NK-92 (cell line): Measurements from ENCODE around the gene HDGFL3.
"Not testable (repeated sequence)": the region's sequence is repeated elsewhere in the genome, so short reads cannot be mapped to it uniquely, and the experiment has no call there.

Experiments
- DNase-seq: peaks from one replicate; lab custom pipeline; 2025; ENCODE audit not compliant: unreplicated experiment; lab: John Stamatoyannopoulos, UW

HDGFL3 gene

DNA sequence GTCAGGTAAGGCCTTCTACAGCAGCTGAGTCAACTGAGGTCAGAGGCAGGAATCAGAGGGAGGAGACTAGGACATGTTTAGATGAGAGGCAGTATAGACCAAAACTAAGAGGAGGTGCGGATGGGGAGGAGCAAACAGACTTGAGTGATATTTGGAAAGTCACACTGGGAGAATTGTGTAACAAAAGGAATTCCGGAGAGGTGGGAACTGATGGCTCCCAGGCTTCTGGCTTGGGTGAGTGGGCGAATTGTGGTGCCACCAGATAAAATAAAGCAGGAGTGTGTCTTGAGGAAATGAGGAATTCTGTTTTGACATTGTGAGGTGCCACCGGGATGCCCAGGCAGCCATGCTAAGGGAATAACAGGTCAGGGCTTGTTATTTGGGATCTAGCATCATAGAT, 103.5 kb downstream of the HDGFL3 start:
- no peak for DNase-seq

- no peak for DNase-seq
These were observed 105.3 kb downstream of the HDGFL3 start for GRCh38 chr15:83102346-83102745.

DNA sequence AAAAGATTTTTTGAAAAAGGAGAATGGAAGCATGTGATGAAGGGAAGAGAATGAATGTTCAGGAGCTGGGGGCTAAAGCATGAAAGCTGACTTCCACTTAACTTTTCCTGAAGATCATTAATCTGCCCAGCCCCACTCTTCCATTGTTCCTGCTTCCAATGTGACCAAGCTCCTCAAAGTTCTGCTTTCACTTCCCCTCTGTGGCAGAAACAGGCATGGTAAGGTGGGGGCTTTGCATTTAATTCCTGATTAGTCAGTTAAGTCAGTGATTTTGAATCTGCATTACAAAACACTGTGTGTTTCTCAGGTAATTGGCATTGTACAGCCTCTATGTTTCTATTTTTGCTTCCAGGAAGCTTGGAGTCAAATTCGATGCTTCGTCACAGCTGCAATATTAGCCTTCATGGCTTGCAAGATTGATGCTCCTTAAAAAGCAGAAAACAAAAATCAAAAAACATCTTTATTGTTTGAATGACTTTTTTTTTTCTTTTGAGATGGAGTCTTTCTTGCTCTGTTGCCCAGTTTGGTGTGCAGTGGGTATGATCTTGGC, 107.5 kb downstream of the HDGFL3 start:
- DNase-seq, result no peak

DNA sequence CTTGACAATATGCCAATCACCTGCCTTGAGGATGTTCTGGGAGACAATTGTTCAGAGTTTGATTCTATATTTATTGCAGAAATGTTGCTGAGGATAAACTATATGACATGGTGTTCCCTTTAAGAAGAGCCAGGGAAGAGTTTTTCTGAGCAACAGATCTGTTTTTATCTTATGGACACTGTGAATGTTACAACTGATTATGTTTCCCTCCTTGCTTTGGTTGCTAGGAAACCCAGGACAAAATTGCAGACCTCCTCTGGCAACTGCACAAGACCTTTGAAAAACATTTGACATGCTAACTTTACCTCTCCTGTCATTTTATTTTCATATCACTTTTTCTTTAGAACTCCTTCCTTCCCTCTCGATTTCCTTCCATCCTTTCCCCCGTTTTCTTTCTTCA, 108.3 kb downstream of the HDGFL3 start:
- no peak for DNase-seq

GRCh38 chr15:83098079-83098478, 109.5 kb downstream of the HDGFL3 start:
- DNase-seq, result no peak

DNA sequence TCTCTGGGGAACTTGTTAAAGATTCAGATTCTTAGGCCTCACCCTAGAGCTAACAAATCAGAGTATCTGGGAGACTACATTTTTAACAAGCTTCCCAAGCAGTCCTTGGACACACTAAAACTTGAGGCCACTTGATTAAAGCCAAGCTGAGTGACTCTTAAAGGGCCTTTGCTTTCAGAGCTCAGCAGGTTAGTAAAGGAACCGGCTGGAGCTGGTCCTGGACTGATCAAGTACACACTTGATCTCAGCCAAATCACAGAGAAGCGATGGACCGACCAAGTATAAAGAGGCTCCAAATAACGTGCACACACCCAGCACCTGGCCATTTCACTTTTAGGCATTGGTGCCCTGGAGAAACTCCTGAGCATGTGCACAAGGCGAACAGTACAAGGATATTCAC, 113.0 kb downstream of the HDGFL3 start:
- no peak for DNase-seq

DNA sequence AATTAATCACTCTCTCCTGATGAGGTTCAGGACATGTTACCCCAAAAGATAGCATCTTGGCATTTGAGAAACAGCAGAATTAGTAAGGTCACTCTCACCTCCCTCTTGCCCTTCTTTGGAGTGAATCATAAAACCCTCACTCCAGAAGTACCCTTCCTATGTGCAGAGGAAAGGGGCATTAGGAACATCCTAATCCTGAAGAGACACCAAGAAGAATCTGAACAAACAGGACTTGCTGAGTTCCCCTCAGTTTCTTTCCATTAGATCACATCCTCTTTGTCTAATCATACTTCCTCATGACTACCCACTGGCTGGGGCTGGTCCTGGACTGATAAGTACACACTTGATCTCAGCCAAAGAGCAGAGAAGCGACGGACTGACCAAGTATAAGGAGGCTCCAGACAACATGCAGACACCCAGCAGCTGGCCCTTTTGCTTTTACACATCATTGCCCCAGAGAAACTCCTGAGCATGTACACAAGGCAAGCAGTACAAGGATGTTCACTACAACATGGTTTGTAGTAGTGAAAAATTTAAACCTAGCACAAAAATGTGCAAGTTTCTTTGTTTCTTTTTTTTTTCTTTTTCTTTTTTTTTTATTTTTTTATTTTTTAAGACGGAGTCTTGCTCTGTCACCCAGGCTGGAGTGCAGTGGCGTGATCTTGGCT, 115.2 kb downstream of the HDGFL3 start:
- DNase-seq, result no peak

DNA sequence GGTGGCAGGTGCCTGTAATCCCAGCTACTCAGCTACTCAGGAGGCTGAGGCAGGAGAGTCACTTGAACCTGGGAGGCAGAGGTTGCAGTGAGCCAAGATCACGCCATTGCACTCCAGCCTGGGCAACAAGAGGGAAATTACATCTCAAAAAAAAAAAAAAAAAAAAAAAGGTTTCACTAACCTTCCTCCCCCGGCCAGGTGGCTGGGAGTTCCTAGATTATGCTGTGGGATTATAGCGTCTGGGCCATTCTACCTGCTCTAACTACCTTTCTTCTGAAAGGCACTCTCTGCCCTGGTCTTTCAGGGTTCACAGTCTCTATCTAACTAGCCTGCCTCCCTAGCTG, 115.7 kb downstream of the HDGFL3 start:
- not testable (repeated sequence) for DNase-seq

DNA sequence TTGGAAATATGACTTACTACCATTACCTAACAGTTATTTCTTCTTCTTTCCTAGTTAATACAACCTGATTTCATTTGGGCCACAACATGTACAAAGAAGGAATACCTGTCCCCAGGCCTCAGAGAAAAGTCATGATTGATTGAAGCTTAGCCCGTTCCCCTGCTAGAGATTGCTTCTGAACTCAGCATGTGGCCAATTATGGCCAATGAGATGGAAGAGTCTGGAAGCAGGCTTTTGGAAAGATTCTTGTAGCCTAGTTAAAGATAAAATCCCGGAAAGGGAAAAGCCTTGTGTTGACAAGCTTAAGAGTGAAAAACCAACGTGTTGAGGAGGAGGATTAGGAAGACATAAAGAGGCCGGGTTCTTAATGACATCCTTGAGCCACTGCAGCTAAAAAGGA, 117.2 kb downstream of the HDGFL3 start:
- no peak for DNase-seq

DNA sequence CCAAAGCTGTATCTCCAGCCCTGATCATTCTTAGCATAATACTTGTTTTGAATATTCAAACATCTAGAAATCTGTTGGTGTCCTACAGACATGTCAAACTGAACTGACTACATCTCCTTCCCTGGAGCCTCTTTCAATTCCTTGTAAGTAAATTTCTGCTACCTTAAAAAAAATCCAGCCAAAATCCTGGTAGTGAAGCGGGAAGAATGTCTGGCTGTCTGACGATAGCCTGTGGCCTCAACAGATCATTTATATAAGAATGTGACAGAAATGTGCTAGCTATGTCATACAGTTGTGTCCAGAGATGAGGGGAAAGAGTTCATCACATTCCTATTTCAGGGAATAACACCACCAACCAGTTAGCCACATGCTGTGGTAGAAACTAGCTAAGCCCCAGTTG, 118.7 kb downstream of the HDGFL3 start:
- no peak for DNase-seq

- no peak for DNase-seq
These were observed 120.0 kb downstream of the HDGFL3 start for GRCh38 chr15:83087576-83087975.

GRCh38 chr15:83085864-83086552, 121.6 kb downstream of the HDGFL3 start:
- not testable (repeated sequence) for DNase-seq

DNA sequence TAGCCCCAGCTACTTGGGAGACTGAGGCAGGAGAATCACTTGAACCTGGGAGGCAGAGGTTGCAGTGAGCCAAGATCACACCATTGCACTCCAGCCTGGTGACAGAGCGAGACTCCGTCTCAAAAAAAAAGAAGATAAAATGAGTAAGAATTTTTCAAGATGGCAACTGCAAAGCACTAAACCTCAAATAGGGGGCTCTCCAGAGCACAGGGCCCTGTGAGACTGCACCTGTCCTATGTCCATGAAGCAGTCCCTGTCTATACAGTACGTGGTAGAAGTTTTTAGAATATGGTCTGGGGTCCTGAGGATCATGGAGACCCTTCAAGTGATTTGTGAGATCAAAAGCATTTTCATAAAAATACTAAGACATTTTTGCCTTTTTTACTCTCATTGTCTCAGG, 122.2 kb downstream of the HDGFL3 start:
- not testable (repeated sequence) for DNase-seq

DNA sequence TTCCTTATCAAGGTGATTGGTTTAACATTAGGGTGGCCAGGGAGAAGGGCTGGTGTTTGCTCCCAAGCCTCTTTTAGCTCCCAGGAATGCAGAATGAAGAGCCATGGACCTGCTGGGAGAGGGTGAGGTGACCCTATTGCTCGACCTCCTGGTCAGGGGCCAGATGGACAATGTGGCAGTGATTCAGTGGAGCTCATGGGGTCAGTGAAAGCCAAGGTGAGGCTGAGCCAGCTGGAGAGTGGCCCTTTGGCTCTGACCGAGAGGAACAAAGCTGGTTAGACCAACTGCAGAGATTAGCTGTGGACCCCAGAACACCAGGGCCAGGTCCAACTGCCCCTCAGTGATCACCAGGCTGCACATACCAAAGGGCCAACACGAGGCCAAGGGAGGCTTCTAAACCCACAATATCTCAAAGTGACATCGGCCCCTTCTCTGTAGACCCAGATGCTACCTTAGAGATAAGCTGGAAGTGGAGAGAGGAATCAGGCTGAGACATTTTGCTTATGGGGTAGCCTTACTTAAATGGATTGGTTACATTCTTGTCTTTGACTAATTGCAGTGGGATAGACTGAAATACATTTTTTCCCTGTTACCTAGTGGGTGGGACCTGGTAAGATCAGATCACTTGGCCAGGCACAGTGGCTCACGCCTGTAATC, 124.8 kb downstream of the HDGFL3 start:
- no peak for DNase-seq

DNA sequence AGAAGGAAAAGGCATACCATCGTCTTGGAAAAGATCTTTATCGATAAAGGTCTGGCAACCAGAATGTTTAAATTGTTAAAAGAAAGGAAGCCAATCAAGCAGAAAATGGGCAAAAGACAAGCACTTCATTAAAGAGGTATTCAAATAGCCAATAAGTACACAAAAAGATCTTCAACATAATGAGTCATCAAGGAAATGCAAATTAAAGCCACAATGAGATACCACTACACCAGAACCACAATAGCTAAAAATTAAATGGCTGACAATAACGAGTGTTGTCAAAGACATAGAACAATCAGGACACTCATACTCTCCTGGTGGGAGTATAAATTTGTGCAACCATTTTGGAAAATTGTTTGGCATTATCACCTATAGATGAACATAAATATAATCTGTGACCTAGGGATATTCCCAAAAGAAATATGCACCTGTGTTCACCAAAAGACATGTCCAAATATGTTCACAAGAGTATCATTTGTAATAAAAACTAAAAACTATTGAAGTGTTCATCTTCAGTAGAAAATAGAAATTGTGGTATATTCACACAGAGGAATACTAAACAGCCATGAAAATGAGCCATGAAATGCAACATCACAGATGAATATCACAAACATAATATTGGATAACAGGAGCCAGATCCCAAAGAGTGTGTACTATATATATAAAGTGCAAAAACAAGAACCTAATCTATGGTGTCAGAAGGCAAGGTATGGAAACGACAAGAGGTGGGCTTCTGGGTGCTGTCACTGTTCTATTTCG, 126.2 kb downstream of the HDGFL3 start:
- no peak for DNase-seq

- no peak for DNase-seq
These were observed 128.9 kb downstream of the HDGFL3 start for GRCh38 chr15:83078712-83079111.
